PC-3 (cell line): Measurements from ENCODE around the gene RAB12.

Source experiments
- EZH2 ChIP-seq: fragments of 300-600 bp; sonication (generic); IDR thresholded peaks from one replicate; pipeline ENCODE4 v1.6.1; 2017; ENCODE audit warnings: antibody characterized with exemption, mild to moderate bottlenecking, low read length; ENCODE audit not compliant: unreplicated experiment
- EZH2phosphoT487 ChIP-seq: fragments of 300-600 bp; sonication (generic); IDR thresholded peaks from 2 replicates; pipeline ENCODE4 v1.6.1; 2018; ENCODE audit warnings: mild to moderate bottlenecking, antibody characterized with exemption, low read length, borderline replicate concordance
- TF ChIP-seq, protein P1 (sequence below): fragments of 300-600 bp; sonication (generic); conservative IDR thresholded peaks from 2 replicates; pipeline ENCODE4 v1.5.1; 2017; ENCODE audit warnings: antibody characterized with exemption, low read depth, mild to moderate bottlenecking, low read length

DNA sequence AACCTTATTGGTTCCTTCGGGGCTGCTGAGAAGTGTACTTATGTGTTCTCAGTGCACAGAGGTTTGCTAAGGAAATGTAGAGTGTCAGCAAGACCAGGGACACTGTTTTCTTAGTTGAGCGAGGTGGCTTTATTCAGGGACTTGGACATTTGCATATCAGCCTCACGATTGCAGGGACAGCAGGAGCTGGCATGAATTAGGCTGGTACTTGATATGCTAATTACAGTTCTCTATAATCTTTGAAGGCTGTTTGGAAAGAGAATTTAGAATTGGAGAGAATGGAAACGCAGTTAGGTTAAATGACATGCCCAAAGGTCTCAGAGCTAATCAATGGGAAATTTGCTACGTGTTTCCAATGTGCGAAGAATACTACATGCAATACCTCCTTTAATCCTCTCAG lies 77.4 kb downstream of the RAB12 start:
- TF ChIP-seq, protein P1, sequence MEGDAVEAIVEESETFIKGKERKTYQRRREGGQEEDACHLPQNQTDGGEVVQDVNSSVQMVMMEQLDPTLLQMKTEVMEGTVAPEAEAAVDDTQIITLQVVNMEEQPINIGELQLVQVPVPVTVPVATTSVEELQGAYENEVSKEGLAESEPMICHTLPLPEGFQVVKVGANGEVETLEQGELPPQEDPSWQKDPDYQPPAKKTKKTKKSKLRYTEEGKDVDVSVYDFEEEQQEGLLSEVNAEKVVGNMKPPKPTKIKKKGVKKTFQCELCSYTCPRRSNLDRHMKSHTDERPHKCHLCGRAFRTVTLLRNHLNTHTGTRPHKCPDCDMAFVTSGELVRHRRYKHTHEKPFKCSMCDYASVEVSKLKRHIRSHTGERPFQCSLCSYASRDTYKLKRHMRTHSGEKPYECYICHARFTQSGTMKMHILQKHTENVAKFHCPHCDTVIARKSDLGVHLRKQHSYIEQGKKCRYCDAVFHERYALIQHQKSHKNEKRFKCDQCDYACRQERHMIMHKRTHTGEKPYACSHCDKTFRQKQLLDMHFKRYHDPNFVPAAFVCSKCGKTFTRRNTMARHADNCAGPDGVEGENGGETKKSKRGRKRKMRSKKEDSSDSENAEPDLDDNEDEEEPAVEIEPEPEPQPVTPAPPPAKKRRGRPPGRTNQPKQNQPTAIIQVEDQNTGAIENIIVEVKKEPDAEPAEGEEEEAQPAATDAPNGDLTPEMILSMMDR = no peak
- TF ChIP-seq EZH2 = no peak
- no peak for TF ChIP-seq EZH2phosphoT487
